Fibroblast of upper back skin (primary cell): ENCODE data around the gene ENG.
A peak's percentile ranks its signal among the peaks of the same experiment; 100 is the strongest.
"Not testable (repeated sequence)": the region's sequence is repeated elsewhere in the genome, so short reads cannot be mapped to it uniquely, and the experiment has no call there.

Experiments used
- DNase-seq: peaks from one replicate; pipeline ENCODE4 v3.0.0-alpha.2; 2013

ENG gene

DNA sequence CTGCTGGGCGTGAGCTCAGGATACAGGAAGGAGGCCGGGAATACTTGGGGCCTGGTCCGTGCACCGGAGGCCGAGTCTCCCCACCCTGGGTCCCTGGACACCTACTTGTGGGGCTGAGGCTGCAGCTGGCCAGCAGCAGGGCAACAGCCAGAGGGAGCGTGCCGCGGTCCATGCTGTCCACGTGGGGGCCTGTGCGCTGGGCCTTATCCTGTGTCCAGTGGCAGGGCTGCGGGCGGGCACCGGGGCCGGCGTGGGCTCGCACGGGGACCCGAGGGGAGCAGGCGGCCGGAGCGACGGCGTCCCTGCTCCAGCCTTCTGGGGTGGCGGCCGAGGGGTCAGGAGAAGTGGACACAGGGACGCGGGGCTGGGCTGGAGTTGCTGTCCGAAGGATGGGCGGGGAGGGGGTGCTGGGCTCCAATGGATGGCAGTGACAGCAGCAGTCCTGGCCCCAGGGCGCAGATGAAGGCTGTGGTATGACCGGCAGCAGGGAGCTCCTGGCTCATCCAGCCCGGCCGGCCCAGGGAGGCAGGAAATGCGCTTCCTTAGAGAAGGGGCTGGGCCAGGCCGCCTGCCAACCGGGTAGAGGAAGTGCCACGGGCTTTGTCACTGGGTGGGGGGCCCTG is at the start of gene ENG:
TSS of gene ENG (minus strand) at position 475 of the 623 bp plus-strand sequence. CDS start at position 172, 303 bp downstream.
- peak; percentile 75 for DNase-seq

DNA sequence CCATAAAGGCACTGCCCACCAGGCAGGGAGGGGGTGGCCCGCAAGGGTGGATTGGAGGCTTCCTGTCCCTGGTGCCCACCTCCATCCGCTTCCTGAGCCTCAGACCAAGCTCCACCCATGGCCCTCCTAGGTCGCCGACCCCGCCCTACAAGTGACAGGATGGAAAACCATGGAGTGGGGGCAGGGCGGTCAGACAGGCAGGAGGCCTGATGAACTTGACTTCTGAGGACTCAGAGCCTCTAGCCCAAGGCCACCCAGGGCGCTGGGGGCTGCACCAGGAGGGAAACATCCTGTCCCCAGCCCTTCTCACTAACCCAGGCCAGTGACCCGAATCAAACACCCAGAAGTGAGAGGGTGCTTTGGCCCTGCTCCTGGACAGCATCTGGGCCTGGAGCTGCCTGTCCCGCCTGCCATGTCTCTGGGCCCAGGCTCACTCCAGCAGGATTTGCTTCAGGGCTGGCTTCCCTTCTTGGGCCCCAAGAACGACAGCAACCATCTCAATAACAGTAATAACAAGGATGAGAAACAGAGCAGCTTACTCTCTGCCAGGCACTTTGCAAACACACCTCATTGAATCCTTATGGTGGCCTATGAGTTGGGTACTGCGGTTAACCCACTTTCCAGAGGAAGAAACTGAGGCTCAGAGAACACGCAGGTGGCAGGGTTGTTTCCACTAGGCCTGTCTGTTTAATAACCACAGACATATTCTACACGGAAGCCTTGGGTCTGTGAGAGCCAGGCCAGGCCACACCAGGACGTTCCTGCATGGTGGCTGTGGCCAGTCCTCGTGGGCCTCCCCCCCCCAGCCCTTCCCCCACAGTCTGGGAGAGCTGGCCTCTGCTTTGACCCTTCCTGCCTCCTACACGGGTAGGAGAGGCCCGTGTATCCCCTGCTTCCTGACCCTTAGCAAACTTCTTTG is 49.4 kb upstream of the ENG start:
- no peak for DNase-seq

DNA sequence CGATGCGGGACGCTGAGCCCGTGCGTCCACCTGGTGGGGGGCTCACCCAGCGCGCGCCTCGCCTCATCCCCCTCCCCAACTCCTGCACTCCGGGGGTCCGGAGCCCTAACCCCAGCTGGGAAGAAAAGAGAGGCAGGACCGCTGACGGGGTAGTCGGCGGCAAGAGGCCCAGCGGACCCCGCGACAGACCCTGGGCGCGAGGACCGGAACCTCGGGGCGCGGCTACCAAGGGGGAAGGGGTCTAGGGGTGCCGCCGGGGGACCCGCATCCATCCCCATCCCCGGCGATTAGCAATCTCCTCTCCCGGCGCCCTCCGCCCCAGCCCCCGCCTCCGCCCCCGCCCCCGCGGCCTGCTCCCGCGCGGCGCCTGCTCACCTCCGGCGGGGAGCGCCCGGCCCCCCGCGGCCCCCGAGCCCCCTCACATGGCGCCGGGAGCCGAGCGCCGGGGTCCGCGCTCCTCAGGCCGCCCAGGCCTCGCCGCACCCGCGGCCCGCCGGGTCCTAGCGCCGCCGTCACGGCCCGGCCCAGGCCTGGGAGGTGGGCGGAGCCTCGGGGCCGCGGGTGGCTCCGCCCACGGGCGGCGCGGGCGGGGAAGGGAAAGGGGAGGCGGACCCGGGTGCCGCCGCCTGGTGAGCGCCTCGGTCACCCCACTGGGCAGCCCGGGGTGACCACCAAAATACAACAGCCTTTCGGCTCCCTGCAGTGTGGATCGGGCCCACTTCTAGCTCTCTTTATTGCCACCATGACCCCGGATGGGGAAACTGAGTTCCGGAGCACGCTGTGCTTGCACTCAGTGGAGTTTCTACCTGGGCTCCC is 44.9 kb upstream of the ENG start, which contains the start of gene ST6GALNAC6:
TSS of gene ST6GALNAC6 (minus strand) at position 476 of the 816 bp plus-strand sequence. CDS start 1,622 bp downstream, outside the sequence.
- peak; percentile 69 for DNase-seq

DNA sequence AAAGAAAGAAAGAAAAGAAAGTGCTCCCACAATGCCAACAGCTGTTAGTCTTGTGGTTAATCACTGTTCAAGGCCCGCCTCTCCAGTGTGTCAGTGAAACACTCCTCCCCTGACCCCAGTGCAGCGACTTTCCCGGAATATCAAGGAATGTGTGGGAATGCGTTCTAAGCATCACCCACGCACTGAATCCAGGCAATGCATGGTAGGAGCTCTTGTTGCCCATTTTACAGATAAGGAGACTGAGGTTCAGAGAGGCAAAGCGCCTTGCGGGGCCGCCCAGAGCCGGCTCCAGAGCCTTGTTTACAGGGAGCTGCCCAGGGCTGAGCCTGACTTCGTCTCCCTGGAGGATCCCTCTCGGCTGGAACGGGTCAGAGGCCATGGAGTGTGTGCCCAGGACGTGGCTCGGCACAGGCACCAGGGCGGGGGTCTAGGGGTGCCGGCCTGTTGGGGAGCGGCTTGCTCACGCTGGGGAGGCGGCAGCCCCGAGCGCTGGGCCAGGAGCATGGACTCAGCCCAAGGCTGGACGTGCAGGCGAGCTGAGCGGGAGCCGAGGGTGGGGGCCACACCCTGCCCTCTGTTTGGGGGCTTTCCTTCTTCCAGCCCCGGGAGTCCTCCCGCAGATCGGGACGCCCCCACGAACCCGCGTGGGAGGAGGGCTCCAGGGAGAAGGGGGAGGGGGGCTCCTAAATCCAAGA is 44.1 kb upstream of the ENG start:
- peak; percentile 85 for DNase-seq

DNA sequence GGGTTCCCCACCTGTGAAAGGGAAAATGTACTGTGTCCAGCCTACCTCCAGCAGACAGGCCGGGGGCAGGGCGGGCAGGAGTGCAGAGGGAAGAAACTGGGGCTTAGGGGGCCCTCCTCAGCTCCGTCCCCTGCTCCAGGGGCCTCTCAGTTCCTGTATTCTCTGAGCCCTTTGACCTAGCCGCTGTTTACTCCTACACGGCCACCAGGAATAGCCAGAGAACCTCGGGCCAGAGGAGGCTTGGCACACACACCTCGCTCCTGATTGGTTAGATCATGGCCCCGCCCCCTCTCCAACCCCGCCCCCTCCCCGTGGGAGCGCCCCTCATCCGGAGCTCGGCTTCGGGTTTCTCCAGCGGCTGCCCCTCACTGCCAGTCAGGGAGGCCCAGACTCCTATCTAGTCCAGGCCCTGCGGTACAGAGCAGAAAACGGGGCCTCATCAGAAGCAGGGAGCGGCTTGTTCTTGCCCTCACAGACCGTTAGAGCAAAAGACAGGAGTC is 42.8 kb upstream of the ENG start:
- DNase-seq: peak; percentile 72

DNA sequence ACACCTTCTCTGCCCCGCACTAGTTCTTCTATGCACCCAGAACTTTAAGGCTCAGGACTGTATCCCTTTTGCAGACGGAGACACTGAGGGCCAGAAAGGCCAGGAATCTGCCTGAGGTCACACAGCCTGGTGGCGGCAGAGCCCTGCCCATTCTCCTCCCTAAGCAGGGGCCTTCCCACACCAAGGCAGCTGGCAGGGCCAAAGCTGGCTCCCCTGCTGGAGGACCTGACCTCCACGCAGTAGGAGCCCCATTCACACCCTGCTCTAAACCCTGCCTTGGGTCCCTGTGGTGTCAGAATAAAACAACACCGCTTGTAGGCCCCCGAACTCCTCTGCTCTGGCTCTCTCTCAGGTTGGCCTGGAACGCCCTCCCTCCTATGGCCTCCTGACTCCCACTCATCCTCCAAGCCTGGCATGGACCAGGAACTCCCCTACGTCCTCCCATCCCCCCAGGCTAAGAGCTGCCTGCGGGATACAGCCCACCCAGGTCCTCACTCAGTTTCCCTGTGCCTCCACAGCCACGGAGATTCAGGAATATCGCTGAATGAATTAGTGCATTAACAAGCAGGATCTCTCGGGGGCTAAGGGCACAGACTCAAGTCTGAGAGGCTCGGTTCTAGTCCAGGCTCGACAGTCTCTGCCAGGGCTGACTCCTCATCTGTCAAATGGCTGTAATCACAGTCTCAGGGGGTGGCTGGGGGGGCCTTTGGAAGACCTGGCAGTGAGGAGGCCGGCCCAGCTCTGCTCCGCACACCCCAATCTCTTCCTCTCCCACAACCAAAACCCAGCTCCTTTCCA is 42.1 kb upstream of the ENG start:
- DNase-seq: no peak

DNA sequence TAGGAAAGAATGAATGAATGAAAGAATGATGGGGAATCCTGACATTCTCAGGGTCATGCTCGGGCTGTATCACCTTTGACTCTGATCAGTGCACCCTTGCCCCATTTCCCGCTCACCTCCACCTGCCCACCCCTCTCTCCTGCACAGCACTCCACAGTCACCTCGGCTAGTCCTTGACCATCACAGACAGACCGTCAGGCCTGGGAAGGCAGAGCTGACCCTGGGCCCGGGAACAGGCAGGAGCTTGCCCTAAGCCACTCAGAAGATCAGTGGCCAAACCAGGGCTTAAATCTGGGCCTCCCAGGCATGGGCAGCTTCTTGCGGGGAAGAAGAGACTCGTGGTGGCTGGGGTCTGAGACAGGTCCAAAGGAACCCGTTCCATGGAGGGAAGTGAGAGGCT is 41.4 kb upstream of the ENG start:
- DNase-seq: no peak

DNA sequence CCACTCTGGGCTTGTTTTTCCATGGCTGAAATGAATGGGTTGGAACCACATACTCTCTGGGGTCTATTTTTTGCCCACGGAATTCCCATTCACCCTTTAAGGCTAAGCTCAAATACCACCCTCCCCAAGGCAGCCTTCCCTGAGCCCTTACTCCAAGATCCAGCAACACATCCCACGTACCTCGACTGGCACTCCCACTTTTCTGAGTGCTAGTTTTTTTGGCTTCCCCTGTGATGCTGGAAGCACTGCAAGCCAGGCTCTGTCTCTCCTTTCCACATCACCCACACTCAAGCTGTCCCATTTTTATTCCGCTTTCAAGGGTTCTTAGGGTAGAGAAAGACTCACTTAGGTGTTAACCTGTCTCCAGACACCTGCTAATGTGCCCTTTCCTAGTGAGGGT is 38.9 kb upstream of the ENG start:
- no peak for DNase-seq

DNA sequence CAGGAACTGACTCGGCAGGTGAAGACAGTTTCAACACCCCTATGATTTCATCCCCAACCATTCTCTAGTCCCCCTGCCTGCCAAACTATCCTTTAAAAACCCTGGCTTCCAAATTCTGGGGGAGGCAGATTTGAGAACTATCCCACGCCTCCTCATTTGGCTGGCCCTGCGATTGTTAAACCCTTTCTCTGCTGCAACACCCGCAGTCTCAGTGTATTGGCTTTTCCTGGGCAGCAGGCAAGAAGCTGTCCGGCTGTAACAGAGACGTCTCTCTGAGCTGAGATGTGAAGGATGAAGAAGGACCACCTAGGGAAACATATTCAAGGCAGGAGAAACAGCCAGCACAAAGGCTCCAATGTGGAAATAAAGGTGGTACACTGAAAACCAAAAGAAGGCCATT is 38.4 kb upstream of the ENG start:
- no peak for DNase-seq

DNA sequence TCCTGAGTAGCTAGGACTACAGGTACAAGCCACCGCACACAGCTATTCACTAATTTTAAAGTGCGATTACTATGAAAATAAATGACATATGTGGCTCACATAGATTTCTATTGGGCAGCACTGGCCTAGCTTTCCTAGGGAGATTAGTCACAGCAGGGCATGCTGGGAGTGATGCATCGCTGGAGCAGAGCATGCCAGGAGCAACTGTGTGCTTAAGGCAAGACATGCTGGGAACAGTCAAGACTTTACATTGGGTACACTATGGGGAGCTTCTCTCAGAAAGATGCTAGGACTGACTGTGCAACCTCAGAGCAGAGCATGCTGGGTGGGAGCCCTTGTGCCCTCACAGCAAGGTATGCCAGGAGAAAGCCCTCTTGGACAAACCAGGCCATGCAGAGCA is 35.6 kb upstream of the ENG start:
- no peak for DNase-seq

DNA sequence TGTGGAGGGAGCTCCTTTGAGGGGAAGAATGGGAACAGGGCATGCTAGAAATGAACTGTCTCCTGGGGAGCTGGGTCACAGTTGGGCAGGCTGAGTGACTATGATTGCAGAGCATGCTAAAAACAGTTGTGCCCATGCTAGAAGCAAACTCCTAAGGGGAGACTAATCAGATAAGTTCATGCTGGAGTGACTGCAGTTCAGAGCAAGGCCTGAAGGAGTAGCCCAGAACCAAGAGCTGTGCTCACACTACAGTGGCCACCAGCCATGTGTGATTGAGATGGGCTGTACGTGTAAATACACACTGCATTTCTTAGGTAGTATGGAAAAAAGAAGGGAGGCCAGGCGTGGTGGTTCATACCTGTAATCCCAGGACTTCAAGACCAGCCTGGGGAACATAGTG is 33.3 kb upstream of the ENG start:
- DNase-seq: no peak

DNA sequence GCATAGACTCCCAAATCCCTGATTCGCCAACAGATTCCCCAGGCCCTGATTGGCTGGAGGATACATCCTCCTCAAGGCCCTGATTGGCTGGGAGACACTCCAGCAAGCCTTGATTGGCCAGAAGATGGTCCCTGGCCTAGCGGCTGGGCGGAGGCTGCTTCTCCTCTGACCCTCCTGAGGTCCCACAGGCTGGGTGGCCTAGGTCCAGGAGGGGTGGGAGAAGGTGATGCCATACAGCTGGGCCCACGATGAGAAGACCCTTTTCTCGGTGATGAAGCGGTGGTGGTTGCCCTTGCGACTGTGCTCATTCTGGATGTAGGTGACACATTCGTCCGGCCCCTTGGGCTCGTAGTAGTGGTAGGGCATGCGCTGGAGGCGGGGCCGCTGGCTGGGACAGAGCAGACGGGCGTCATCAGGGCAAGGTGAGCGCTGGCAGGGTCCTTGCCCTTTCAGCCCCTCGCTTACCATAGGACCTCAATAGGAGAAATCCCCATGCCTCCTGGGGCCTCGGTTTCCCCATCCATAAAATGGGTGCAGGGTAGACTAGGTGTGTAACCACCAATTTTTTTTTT is 32.0 kb upstream of the ENG start:
- no peak for DNase-seq

DNA sequence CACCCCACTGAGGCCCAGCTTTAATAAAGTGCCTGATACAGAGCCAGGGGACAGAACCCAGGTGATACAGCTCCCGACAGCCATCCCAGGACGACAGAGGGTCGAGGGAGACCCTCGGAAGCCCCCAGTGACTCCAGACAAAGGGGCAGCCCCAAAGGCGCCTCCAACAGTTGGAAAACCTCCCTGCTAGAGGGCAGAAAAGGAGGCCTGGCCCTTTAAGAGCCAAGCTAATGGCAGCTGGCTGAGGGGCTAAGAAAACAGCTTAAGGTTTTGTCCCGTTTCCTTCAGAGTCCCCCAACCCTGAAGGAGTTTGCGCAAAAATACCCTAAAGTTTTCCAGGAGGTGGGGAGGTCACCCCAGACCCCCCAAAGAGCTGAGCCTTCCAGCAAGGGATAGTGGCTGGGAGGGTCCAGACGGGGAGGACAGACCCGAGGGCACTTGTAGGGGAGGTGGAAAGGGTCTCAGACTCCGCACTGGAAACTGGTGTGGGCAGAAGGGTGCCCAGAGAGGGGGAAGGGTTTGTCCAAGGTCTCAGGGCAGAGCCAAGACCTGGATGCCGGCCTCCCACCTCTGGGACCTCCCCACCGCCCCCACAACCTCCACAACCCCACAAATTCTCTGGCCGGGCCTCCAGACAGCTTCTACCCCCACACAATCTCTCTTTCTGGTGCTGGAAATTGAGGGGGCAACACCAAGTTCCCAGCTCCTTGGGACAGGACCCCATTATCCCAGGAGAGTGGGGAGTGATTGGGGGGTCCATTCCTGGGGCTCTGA is 31.2 kb upstream of the ENG start:
- DNase-seq: no peak

DNA sequence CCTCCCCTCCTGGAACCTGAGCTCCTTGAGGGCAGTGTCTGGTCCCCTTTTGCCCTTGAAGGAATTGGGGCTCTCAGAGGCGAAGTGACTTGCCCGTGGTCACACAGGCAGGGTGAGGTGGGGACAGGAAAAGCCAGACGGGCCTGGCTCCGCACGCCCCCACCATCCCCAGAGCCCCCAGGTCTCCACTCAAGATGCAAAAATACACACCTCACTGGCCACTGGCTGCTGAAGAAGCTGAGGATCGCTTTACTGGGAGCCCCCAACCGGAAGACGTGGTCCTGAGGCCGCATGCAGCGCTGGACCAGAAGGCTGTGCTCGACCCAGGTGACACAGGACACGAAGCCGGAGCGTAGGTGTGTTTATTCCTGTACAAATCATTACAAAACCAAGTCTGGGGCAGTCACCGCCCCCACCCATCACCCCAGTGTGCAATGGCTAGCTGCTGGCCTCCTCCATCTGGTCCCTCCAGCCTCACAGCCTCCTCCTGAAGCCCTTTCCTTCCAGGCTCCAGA is 30.6 kb upstream of the ENG start:
- DNase-seq: no peak

DNA sequence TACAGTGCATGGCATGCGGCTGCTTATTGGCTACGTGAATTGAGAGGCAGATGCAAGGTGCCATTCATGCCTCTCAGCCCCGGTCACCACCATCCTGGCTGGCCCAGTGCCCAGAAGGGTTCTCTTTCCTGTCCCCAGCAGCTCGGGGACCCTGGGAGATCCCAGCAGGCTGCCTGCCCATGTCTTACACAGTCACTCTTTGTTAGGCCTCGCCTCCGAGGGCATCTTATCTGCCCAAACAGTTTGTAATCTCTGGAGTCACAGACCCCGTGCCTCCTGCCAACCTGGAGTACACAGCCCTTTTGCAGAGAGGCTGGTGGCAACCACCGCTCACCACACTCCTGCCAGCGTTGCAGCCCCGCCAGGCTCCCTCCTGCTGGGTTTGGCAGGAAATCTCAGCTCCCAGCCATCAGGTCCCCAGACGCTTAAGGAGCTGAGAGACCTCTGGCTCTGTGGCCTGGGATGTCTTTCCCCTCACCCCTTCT is 30.0 kb upstream of the ENG start:
- DNase-seq: no peak

DNA sequence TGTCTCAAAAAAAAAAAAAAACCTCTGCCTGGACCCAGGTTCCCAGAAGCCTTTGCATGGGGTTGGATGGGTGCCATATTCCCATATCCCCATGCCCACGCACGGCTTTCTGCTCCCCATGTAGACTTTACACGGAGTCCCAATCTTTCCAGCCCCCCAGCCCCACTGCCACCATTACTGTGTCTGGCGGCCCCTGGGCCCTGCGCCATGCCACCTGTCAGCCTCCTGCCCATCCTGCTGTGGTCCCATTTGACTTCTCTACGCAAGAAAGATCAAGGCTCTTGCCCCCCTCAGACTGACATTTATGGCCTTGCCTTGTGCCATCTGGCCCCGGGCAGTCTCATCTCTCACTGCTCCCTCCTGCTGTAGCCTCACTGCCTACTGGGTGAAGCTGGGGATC is 29.5 kb upstream of the ENG start:
- no peak for DNase-seq

DNA sequence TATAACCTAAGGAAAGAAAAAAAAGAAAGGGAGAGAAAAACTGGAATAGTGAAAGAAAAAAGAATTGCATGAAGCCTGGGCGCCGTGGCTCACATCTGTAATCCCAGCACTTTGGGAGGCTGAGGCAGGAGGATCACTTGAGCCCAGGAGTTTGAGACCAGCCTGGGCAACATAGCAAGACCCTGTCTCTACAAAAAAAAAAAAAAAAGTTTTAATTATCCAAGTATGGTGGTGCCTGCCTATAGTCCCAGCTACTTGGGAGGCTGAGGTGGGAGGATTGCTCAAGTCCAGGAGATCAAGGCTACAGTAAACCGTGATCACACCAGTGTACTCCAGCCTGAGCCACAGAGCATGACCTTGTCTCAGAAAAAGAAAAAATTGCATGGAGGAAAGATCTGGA is 27.3 kb upstream of the ENG start:
- not testable (repeated sequence) for DNase-seq

DNA sequence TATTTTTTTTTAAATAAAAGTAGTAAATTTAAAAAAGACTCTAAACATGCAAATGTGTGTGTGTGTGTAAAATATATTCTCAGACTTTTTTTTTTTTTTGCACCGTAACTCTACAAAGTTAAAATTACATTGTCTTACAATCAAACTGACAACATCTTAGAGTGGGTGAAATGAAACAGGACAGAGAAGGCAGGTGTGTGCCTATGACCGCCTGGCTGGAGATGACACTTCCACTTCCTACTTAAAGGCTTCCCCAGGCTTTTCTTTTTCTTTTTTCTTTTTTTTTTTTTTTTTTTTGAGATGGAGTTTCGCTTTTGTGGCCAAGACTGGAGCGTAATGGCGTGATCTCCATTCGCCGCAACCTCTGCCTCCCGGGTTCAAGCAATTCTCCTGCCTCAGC is 25.7 kb upstream of the ENG start:
- no peak for DNase-seq

DNA sequence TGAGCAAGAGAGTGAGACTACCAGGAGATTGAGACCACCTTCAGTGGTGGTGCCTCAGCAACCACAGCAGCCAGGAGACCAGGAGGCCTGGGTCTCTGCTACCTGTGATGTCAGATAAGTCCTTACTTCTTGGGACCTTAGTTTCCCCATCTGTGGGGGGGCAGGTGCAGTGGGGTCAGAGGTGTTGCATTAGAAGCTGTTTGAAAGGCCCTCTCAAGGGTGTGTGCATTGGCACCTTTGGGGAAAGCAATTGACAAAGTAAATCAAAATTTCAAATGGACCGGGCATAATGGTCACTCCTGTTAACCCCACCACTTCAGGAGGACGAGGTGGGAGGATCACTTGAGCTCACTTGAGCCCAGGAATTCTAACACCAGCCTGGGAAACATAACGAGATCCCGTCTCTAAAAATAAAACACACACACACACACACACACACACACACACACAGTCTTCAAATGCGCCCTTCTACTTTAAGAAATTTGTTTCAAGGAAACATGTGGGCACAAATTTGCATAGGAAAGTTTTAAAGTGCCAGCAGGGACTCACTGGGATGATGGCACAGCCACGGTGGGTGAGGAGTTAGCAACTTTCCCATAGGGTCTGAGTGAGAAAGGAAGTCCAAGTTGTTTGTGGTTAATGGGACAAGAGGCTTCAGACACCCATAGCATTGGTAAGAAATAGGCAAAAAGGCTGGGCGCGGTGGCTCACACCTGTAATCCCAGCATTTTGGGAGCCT is 24.4 kb upstream of the ENG start:
- DNase-seq: no peak
